Measurements from ENCODE around the gene DNAJB6.

- TF ChIP-seq MAX (IDR thresholded peaks at IDR 0.05): no peak
- no peak for TF ChIP-seq CTCF (IDR thresholded peaks at IDR 0.05 in 2 of 3, conservative IDR thresholded peaks at IDR 0.05 in 1 of 3; ENCODE audit: borderline replicate concordance in 1 of 3, insufficient read depth in 1 of 3, low read depth in 2 of 3, low read length in 2 of 3)
- TF ChIP-seq POLR2A (IDR thresholded peaks at IDR 0.05; ENCODE audit: borderline replicate concordance, extremely low read depth, insufficient read depth, insufficient read length): no peak
- TF ChIP-seq POLR2AphosphoS5 (IDR thresholded peaks at IDR 0.05; ENCODE audit: low read depth, low read length): no peak
- no peak for TF ChIP-seq CEBPB (IDR thresholded peaks at IDR 0.05; ENCODE audit: low read depth)
These were observed 16.2 kb upstream of the DNAJB6 start for GRCh38 chr7:157320608-157320980.
